Posterior cingulate gyrus (tissue), 11 donors: ENCODE data around the gene CACTIN.

Experiments
- DNase-seq, 10 donors: peaks; one replicate each; pipeline versions ENCODE4 v3.0.0 to v3.0.0-alpha.2; 2020 to 2021; ENCODE audit warnings: mixed read lengths in 3 of 10
- intact Hi-C: fragments of 100-400 bp; cut with DNase I; formaldehyde crosslinking; loops from one replicate; pipeline ENCODE4 v1.15.1; 2023

The CACTIN gene

DNA sequence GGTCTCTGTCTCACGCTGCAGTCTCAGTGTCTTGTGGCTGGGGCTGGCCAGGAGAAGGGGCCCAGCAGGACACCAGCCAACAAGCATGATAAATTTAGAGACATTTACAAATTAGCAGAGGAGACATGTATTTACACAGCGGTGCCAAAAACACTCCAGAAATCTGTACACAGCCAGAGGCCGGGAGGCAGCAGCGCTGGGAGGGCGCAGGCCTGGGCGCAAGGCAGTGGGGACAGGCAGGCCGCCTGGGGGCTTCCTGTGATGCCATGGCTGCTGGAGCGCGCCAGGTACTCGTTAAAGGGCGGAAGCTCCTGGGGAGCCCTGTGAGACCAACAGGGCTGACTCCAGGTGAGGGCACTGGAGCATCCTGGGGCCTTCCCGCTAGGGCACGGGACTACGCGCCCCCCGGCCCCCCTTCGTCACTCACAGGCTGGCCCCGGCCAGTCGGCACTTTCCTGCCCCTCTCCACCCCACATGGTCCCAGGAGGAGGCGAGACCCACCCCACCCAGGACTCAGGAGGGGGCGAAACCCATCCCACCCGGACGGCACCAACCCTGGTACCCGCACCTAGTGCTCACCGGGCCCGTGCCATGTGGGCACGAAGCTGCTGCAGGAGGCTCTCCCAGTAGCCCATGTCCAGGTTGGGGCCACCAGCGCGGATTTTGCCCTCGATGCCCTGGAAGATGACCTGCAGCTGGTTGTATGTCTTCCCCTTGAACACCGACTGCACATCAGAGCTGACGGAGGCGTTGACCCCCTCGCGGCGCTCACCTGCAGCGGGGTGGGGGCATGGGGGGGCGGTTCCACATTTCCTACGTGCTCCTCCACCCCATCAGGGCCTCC, 12.6 kb downstream of the CACTIN start:
- DNase-seq = no peak
- intact Hi-C loops = no loop called here

DNA sequence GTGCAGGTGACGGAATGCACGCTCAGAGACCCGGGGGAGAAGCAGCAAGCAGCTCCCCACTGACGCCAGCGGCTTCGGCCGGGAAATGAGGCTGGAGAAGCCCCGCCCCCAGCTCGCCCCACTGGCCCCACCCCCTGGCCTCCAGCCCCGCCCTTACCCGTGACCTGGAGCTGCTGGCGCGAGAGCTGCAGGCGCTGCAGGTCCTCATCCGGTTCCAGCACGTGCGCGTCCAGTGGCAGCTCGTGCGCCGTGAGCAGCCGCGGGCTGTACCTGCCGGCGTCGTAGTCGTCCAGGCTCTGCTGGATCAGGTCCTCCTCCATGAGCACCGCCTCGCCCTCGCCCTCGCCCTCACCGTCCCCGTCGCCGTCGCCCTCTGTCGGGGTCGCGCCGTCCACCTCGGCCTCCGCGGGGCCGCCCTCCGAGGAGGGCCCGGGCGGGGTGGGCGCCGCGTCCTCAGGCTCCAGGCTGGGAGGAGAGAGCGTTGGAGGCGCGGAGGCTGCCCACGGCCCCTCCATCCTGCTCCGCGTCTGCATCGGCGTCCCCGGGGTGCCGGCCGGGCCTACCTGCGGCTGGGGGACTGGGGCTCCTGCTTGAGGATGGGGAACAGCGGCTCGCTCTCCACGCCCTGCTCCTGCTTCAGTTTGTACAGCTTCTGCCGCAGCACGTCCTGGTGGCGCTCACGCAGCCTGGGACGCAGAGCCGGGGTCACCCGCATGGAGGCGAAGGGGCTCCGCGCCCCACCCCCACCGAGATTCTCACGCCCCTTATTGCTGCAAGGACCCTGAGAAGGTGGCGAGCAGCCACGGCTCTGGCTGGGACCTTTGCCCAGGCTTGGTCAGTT, 13.5 kb downstream of the CACTIN start:
- peak in 2 of 10 donors; percentile 63 to 74 for DNase-seq

DNA sequence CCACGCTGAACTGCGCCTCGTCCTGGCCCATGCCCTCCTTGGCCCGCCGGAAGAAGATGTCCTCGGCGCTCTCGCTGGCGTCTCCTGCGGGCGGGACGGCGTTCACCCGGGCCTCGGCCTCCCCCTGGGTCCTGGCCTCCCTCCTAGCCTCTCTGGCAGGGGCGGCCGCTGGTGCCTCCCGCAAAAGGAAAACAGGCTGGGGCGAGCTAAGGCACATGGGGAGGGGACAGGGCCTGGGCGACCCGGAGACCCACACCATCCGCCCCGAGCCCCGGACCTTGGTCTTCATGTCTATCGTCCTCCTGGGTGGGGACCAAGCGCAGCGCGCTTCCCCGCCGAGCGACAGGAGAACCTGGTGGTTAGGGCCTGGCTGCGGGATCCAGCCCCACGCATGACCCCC, 14.3 kb downstream of the CACTIN start:
- DNase-seq = no peak

More for the DNA sequence above, 13.5 kb downstream of the CACTIN start:
- intact Hi-C loops = no loop called here

GRCh38 chr19:3611841-3612240, 14.7 kb downstream of the CACTIN start:
- intact Hi-C loops = no loop called here
- peak in 1 of 10 donors; percentile 71 for DNase-seq

More for the DNA sequence above, 14.3 kb downstream of the CACTIN start:
- intact Hi-C loops = no loop called here

DNA sequence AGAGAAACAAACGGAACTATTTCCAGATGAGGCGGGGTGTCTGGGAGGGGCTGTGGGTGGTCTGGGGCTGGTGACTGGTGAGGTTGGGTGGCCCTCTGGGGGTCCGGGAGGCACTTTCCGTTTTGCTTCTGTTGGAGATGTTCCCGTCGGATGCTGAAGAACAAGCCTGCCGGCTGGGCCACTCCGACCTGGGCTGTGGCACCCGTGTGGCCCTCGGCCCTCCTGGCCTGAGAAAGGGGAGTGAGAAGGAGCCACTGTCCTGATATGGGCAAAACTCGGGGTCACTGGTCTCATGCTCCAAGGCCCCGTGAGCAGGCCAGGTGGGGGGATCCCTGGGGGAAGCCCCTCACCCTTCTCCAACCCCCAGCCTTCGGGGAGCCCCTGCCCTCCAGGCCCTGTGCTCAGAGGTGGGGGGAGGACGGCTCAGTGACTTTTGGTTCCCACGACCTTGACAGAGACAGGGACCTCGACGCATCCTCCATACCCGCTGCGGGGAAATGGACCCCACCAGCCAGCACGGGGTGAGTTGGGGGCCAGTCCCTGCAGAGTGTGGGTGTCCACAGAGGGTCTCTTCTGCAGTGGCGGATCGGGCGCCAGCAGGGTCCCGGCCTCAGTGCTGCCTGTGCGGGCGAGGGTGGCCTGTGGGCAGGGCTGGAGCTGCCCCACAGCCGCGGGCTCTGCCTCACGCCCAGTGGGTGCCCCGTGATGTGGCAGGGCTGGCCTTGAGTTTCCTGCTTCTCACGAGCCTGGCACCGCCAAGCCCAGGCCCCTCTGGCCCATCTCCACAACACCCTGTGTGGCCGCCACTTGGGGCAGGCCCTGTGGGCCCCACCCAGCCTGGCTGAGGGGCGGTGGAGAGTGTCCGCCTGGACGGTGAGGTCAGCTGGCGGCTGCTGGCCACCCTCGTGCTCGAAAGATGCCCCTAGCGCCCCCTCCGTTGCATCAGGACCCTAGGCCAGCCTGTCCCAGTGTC, 15.6 kb downstream of the CACTIN start:
- intact Hi-C loops = no loop called here
- peak in 1 of 10 donors; percentile 84 for DNase-seq

DNA sequence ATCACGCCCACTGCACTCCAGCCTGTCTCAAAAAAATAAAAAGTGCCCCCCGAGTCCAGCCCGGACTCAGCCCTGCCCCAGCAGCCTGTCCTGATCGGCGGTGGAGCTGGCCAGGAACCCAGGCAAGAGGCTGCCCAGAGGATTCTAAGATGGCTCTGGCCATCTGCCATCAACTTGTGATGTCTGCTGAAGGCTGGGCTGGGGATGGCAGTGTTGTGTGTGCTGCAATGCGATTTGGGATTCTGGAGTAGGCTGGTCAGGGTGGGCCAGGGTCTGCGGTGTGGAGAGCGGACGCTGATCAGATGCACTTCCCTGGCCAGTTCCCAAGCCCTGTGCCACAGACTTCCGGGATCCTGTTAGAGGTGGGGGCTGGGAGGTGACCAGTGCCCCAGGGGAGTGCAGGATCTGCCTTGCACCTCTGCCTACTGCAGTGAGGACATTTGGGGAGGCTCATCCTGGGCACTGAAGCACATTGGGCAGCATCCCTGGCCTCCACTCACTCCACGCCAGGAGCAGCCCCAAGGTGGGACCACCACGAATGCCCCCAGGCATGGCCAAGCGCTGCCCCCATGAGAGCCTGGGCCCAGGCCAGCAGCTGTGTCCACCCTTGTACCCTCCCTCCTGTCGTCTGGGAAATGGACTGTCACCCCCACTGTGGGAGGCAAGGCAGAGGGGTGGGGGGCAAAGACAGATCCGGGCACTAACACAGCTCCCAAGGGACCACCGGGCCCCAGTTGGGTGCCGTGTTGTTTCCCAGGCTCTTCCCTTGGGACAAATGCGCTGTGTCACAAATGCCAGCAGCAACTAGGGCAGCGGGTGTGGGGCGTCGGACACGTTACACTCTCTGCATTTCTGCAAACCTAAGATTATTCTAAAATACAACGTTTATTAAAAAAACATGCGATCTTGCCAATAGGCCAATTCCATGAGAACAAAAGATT, 16.5 kb downstream of the CACTIN start:
- intact Hi-C loops = no loop called here
- DNase-seq = peak in 1 of 10 donors; percentile 80

- DNase-seq = peak in 1 of 10 donors; percentile 79
- intact Hi-C loops = no loop called here
Observed at GRCh38 chr19:3608750-3609322, 17.8 kb downstream of the CACTIN start.

GRCh38 chr19:3608079-3608641, 18.4 kb downstream of the CACTIN start:
- intact Hi-C loops = no loop called here

DNA sequence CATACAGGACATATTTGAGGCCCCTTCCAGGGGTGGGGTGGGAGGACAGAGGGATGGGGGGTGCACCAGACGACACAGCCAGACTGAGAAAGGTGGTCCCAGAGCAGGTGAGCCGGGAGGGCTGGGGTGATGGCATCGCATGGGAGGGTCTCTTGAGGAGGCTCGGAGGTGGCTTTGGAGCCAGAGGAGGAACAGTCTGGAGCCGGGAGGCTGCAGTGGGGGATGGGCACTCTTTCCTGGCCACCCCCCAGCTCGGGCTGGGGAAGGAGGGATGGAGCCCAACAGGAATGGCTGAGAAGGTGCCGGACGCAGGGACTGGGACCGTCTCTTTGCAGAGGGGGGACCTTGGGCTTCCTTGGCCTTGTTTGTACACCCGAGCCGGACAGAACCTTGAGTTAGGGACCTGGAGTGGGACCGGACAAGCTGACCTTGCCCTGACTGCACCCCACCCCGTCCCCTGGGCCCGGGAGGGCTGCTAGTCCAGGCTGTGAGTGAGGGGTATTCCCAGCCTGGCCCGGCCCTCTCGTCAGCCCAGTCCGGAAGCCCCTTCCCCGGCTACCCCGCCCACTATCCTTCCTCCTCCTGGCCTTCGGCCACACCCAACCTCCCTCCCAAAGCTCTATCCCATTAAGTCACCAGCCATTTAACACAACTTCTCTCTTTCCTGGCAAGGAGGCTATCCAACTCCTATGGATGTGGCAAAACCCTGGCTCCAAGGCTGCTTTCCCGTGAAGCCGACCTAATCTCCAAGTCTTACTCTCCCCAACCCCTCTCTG, 19.1 kb downstream of the CACTIN start:
- DNase-seq = no peak
- intact Hi-C loops = no loop called here

More at GRCh38 chr19:3608079-3608641, 18.4 kb downstream of the CACTIN start:
- DNase-seq = no peak

DNA sequence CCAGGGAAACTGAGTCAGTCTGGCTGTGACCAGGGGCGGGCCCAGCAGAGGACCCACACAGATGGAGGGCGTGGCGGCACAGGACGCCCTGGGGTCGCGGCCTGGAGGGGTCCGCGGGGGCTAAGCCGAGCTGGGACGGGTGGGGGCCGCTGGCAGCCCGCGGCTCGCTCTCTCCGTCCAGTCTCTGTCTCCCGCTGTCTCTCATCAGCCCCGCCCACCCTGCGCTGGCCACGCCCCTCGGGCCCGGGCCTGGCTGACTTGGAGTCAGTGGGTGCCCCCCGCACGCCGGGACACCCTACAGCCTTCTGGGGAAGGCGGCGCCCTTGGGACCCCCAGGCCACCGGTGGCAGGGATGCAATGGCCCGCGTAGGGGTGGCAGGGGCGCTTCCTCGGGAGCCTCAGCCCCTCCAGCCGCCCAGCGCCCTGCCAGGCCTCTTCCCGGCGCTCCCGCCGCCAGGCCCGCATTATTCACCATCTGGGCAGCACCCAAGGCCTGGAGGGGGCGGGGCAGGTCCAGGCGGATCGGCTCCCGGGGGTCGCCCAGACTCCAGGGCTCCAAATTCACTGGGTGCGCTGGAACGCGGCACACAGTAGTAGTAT, 19.8 kb downstream of the CACTIN start, which contains the start of gene TBXA2R:
Gene TBXA2R (minus strand): TSS at position 186 of the 600 bp plus-strand sequence. CDS start 6,241 bp downstream, outside the sequence.
- intact Hi-C loops = no loop called here
- DNase-seq = peak in 6 of 10 donors; percentile 43 to 93 (median 66)

DNA sequence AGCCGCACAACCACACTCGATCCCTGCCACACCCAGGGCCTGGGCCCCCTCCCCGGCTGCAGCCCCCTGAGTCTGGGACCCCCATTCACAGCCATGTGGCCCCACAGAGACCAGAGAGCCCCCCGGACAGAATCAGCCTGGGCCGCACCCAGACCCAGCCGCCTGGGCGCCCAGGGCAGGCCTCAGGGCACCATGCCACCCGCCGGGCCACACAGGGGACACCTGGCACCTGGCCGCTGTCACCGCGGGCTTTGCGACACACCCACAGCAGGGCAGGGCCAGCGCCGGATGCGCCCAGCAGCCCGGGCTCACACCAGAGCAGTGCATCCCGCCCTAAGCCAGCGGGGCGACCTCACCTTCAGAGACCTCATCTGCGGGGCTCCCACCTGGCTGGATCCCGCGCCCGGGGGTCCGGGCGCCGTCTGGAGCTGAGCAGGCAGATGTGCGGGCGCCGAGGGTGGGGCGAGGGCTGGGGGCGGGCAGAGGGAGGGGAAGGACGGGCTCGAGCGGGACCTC, 20.4 kb downstream of the CACTIN start:
- no peak for DNase-seq
- intact Hi-C loops = no loop called here

DNA sequence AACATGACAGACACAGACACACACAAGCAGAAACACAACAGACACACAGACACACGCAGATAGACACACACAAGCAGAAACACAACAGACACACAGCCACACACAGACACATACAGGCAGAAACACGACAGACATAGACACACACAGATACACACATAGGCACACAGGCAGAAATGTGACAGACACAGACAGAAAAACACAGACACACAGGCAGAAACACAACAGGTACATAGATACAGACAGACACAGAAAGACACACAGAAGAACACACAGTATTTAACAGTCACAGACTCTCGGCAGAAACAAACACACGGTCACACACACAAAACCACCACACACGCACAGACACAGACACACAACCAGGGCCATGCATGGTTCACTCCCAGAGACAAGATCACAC, 20.8 kb downstream of the CACTIN start:
- intact Hi-C loops = no loop called here
- DNase-seq = no peak

DNA sequence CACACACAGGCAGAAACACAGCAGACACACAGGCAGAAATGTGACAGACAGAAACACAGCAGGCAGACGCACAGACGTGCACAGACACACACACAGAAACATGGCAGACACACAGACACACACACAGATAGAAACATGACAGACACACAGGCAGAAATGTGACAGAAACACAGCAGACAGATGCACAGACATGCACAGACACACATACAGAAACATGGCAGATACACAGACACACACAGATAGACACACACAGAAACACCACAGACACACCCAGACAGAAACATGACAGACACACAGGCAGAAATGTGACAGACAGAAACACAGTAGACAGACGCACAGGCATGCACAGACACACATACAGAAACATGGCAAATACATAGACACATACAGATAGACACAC, 21.2 kb downstream of the CACTIN start:
- DNase-seq = no peak
- intact Hi-C loops = no loop called here

DNA sequence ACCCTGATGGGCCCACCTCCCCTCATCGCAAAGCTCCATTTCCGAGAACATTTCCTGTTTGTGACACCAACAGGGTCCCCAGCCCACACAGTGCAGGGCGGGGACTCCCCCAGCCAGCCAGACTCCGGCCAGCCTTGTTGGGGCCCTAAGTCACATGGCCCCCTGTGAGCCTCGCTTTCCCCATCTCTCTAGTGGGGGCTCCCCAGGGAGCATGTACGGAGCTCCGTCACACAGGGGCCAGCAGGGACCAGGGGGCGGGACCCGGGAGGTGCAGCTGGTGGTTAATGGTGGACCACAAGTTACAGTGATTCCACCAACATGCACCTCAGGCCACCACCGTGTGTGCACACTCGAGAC, 21.6 kb downstream of the CACTIN start:
- DNase-seq = no peak
- intact Hi-C loops = no loop called here

GRCh38 chr19:3604227-3604986, 22.2 kb downstream of the CACTIN start:
- no peak for DNase-seq
- intact Hi-C loops = no loop called here

DNA sequence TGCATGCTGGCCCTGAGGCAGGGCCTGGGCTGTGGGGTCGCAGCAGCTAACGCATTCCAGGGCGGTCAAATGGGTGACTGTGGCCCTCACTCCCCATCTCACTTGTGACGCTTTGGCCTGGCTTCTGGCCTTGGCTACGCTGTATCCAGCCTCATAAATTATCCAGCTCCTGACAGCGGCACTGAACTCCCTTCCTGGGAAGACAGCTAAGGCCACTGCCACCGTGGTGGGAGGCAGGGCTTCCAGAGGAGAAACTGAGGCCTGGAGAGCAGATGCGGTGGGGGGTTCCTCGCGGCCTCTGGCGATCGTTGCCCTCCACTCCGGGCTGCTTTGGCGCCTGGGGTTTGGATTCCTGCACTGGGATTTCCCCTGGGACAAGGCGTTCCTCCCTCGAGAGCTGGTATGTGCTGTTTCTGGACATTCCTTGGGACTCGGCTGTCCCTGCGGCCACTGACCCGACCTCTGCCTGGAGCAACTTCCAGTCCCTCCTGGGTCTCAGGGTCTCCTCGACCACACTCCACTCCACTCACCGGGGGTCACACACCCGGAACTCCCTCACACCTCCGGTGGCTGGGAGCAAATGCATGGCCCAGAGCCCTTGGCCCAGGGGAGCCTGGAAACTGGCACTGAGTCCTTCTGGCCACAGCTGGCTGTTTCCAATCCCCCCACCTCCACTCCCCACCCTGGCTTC, 23.3 kb downstream of the CACTIN start:
- no peak for DNase-seq
- intact Hi-C loops = no loop called here
